Muscle layer of duodenum (tissue), 2 donors: ENCODE measurements around the gene ACADSB.

Experiments
- H3K27ac ChIP-seq: one replicate; pipeline ENCODE4 v1.7.0; 2013; ENCODE audit warnings: mild to moderate bottlenecking, low read length
- H3K27me3 ChIP-seq: one replicate; pipeline ENCODE4 v1.7.0; 2013; ENCODE audit warnings: low read depth, mild to moderate bottlenecking, control low read depth, low read length
- H3K36me3 ChIP-seq, 2 donors: one replicate each; pipeline ENCODE4 v1.7.0; 2013; ENCODE audit warnings: low read length in 2 of 2, control low read depth in 1 of 2, mild to moderate bottlenecking in 1 of 2; ENCODE audit not compliant: insufficient read depth in 2 of 2, control insufficient read depth in 1 of 2
- H3K4me1 ChIP-seq, 2 donors: one replicate each; pipeline ENCODE4 v1.7.0; 2013; ENCODE audit warnings: low read length in 2 of 2, mild to moderate bottlenecking in 2 of 2, control low read depth in 1 of 2, moderate library complexity in 1 of 2; ENCODE audit not compliant: insufficient read depth in 2 of 2, control insufficient read depth in 1 of 2
- H3K4me3 ChIP-seq, 2 donors: one replicate each; pipeline ENCODE4 v1.7.0; 2013; ENCODE audit warnings: low read length in 2 of 2, low read depth in 1 of 2, mild to moderate bottlenecking in 1 of 2
- H3K9me3 ChIP-seq, 2 donors: one replicate each; pipeline ENCODE4 v1.7.0; 2013; ENCODE audit warnings: low read length in 2 of 2, control low read depth in 1 of 2, mild to moderate bottlenecking in 1 of 2; ENCODE audit not compliant: control insufficient read depth in 1 of 2
- donor health status: healthy.

The ACADSB gene

DNA sequence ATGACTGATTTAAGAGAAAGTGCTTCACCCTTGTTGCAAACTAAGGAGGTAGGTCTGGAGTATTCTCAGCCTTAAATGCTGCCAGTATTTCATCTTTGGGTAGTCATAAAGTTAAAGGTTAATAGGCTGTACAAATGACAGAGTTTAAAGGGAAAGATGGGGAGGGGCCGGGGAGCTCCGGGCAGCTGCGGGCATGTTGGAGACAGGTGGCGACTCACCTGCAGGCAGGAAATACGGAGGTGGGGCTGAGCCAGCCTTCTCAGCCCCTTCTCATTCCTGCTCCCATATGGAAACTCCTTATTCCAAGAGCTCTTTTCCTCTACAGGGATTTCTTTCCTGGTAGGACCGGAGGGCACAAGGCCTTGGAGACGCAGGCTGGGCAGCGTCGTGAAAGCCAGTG is 95.1 kb downstream of the ACADSB start:
- no peaks in the 10 kb centered on the region for H3K9me3 ChIP-seq
- H3K36me3 ChIP-seq: no peaks in the 10 kb centered on the region
- no peaks in the 10 kb centered on the region for H3K27me3 ChIP-seq
- no peaks in the 10 kb centered on the region for H3K4me1 ChIP-seq
- no peak overlapping the region for H3K27ac ChIP-seq
- no peak overlapping the region for H3K4me3 ChIP-seq
